Measurements from ENCODE around the gene NSRP1.
"Not testable (repeated sequence)": the region's sequence is repeated elsewhere in the genome, so short reads cannot be mapped to it uniquely, and the experiment has no call there.

Gene NSRP1

GRCh38 chr17:30116661-30117551 is at the start of gene NSRP1:
Gene NSRP1, plus strand, starts transcription at chr17:30116816. Its CDS starts 28 bp downstream, at chr17:30116844.
- peak; percentile 91 to 93 for DNase-seq (ENCODE audit: low read depth in 2 of 2)

- no peak for DNase-seq (ENCODE audit: low read depth in 2 of 2)
Measured at GRCh38 chr17:30068465-30068864, 48.2 kb upstream of the NSRP1 start.

- DNase-seq (ENCODE audit: low read depth in 2 of 2), result no peak
Measured at GRCh38 chr17:30074254-30074653, 42.4 kb upstream of the NSRP1 start.

GRCh38 chr17:30074730-30075129 is 41.9 kb upstream of the NSRP1 start:
- no peak for DNase-seq (ENCODE audit: low read depth in 2 of 2)

- DNase-seq (ENCODE audit: low read depth in 2 of 2), result no peak
Measured at GRCh38 chr17:30082773-30083172, 33.8 kb upstream of the NSRP1 start.

GRCh38 chr17:30084788-30085187 is 31.8 kb upstream of the NSRP1 start:
- DNase-seq (ENCODE audit: low read depth in 2 of 2), result no peak

GRCh38 chr17:30086896-30087295 is 29.7 kb upstream of the NSRP1 start:
- no peak for DNase-seq (ENCODE audit: low read depth in 2 of 2)

- not testable (repeated sequence) for DNase-seq (ENCODE audit: low read depth in 2 of 2)
Measured at GRCh38 chr17:30087431-30087830, 29.2 kb upstream of the NSRP1 start.

GRCh38 chr17:30091121-30091670 is 25.4 kb upstream of the NSRP1 start:
- no peak for DNase-seq (ENCODE audit: low read depth in 2 of 2)

- DNase-seq (ENCODE audit: low read depth in 2 of 2), result no peak
Measured at GRCh38 chr17:30091771-30092170, 24.8 kb upstream of the NSRP1 start.

- DNase-seq (ENCODE audit: low read depth in 2 of 2), result no peak
Measured at GRCh38 chr17:30092886-30093285, 23.7 kb upstream of the NSRP1 start.

- peak; percentile 12 to 25 for DNase-seq (ENCODE audit: low read depth in 2 of 2)
Measured at GRCh38 chr17:30093463-30094147, 23.0 kb upstream of the NSRP1 start.

- no peak for DNase-seq (ENCODE audit: low read depth in 2 of 2)
Measured at GRCh38 chr17:30095507-30096244, 20.9 kb upstream of the NSRP1 start.

- no peak for DNase-seq (ENCODE audit: low read depth in 2 of 2)
Measured at GRCh38 chr17:30101686-30102390, 14.8 kb upstream of the NSRP1 start.

- no peak for DNase-seq (ENCODE audit: low read depth in 2 of 2)
Measured at GRCh38 chr17:30103921-30104320, 12.7 kb upstream of the NSRP1 start.

GRCh38 chr17:30104575-30105339 is 11.9 kb upstream of the NSRP1 start:
- peak; percentile 63 to 64 for DNase-seq (ENCODE audit: low read depth in 2 of 2)

- no peak for DNase-seq (ENCODE audit: low read depth in 2 of 2)
Measured at GRCh38 chr17:30112794-30113193, 3.8 kb upstream of the NSRP1 start.

- no peak for DNase-seq (ENCODE audit: low read depth in 2 of 2)
Measured at GRCh38 chr17:30113213-30113612, 3.4 kb upstream of the NSRP1 start.

GRCh38 chr17:30116345-30116660 is 313 bp upstream of the NSRP1 start:
- DNase-seq (ENCODE audit: low read depth in 2 of 2), result no peak

- DNase-seq (ENCODE audit: low read depth in 2 of 2), result no peak
Measured at GRCh38 chr17:30117675-30118081, 1.1 kb downstream of the NSRP1 start.

- not testable (repeated sequence) for DNase-seq (ENCODE audit: low read depth in 2 of 2)
Measured at GRCh38 chr17:30118635-30119034, 2.0 kb downstream of the NSRP1 start.

Data from stimulated activated CD4-positive, alpha-beta T cell treated with anti-CD3 and anti-CD28 coated beads, Interleukin-4, amount 100 ng/mL, for 48 hours (primary cell).